ENCODE results near the gene FBXO42. TPM values are rescaled to one million over a fixed set of nuclear protein-coding genes. Genes with fewer than 3 reads are reported as not detected.
A peak's percentile ranks its signal among the peaks of the same experiment; 100 is the strongest.
"Not testable (repeated sequence)": the region's sequence is repeated elsewhere in the genome, so short reads cannot be mapped to it uniquely, and the experiment has no call there.

Gene FBXO42
- total RNA-seq, 1 donor from 2014 or later: 5.8 TPM

DNA sequence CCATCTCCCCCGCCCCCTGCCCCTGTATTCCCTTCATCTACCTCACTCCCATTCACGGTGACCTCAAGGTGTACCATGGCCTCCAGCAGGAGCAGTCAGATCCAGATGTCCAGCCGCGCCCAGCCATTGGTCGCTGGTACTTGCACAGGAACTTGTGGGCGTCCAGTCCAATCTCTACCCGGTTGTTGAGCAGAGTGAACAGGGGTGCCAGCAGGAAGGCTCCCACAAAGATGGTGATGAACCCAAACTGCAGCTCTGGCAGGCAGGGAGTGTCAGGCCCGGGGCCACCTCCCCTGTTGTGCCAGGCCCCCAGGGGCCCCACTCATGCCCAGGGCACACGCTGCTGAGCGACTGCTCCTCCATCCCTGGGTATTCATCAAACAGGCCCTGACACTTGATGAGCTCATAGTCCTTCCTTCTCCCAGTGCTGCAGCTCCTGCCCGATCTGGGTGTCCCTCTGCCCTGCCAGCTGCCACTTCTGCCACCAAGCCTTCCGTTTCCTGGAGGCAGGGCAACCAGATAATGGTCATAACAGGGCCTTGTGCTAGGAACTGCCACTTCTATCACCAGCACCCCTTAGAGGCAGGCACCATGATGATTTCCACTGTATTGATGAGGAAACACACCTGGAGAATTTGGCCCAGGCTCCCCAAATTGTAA, 134.1 kb downstream of the FBXO42 start:
- TF ChIP-seq, protein P1, sequence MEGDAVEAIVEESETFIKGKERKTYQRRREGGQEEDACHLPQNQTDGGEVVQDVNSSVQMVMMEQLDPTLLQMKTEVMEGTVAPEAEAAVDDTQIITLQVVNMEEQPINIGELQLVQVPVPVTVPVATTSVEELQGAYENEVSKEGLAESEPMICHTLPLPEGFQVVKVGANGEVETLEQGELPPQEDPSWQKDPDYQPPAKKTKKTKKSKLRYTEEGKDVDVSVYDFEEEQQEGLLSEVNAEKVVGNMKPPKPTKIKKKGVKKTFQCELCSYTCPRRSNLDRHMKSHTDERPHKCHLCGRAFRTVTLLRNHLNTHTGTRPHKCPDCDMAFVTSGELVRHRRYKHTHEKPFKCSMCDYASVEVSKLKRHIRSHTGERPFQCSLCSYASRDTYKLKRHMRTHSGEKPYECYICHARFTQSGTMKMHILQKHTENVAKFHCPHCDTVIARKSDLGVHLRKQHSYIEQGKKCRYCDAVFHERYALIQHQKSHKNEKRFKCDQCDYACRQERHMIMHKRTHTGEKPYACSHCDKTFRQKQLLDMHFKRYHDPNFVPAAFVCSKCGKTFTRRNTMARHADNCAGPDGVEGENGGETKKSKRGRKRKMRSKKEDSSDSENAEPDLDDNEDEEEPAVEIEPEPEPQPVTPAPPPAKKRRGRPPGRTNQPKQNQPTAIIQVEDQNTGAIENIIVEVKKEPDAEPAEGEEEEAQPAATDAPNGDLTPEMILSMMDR (conservative IDR thresholded peaks at IDR 0.05; ENCODE audit: low read depth, low read length): no peak
- H3K4me3 ChIP-seq (ENCODE audit: low read depth, low read length): no peak overlapping the region
- DNase-seq (ENCODE audit: low read depth): no peak

DNA sequence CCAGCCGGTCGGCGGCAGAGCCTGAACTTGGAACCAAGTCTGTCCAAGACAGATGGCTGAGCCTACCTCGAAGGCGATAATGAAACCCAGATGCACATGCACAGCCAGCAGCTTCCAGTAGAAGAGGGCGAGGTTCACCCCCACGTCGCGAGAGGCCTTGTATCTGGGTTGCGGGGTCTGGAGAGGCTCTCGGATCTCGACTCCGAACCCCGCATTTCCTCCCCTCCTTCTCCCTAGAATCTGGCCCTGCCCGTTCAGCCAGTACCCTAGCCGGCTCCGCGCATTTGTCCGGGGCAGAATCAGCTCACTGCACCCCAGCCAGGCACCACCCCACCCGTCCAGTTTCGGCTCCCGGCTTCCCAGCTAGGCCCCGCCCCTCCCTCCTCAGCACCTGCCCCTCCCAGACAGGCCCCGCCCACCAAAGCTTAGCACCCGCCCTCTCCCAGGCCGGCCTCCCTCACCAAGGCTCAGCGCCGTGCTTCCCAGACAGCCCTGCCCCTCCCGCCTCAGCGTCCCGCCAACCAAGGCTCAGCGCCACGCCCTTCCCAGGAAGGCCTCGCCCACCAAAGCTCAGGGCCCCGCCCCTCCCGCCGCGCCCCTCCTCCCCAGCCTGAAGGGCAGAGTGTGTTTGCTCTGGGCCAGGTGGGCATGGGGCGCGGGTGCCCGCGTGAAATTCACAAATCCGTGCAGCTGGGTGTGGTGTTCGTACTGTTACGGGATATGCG, 135.1 kb downstream of the FBXO42 start:
- peak; percentile 57 for DNase-seq (ENCODE audit: low read depth)
- H3K4me3 ChIP-seq (ENCODE audit: low read depth, low read length): peak overlapping the region; percentile 58
- TF ChIP-seq, protein P1 (conservative IDR thresholded peaks at IDR 0.05; ENCODE audit: low read depth, low read length): no peak

DNA sequence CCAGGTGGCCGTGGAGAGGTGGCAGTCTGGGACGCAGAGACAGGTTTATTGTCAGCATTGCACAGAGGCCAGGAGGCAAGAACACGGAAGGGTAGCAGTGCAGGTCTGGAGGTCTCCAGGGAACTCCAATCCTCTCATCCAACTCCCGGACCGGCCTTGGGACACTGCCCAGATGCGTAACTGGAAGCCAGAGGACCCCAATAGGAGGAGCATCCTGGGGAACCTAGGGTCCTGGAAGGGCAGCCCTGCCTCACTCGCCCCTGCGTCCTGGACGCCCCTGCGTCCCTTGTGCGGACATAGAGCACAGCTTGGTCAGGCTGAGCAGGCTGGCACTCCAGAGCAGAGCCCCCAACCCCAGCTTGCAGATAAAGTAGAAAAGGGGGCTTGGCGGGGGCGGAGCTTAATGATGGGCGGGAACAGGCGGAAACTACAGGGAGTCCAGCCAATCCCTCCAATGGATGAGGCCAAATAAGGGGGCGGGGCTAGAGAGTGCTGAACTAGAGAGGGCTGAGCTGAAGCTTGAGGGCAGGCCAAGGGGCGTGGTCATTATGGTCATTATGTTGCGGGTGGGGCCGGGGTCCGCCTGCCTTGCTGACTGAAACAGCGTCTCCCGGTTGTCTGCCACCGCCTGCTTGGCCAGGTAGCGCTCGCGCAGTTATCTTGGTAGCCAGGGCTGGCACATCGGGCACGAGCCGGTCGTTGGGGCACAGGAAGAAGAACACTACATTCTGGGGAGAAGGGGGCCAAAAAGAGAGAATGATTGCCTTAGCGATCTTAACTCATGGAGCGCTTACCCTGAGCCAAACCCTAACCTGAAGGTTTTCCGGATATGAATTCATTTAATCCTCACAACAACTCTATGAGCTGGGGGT, 136.2 kb downstream of the FBXO42 start:
- H3K4me3 ChIP-seq (ENCODE audit: low read depth, low read length): peak overlapping the region; percentile 58
- no peak for DNase-seq (ENCODE audit: low read depth)
- TF ChIP-seq, protein P1 (conservative IDR thresholded peaks at IDR 0.05; ENCODE audit: low read depth, low read length): no peak

DNA sequence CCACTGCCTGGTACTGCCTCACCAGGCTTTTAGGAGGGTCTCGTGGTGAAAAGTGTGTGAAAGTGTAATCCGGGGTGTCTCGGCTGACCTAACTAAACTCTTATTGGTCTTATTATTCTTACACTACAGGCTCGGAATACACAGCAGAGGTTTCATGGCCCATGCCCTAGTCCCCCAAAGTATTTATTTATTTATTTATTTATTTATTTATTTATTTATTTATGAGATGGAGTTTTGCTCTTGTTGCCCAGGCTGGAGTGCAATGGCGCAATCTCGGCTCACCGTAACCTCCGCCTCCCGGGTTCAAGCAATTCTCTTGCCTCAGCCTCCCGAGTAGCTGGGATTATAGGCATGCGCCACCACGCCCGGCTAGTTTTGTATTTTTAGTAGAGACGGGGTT, 137.0 kb downstream of the FBXO42 start:
- DNase-seq (ENCODE audit: low read depth); H3K4me3 ChIP-seq (ENCODE audit: low read depth, low read length): not testable (repeated sequence)

DNA sequence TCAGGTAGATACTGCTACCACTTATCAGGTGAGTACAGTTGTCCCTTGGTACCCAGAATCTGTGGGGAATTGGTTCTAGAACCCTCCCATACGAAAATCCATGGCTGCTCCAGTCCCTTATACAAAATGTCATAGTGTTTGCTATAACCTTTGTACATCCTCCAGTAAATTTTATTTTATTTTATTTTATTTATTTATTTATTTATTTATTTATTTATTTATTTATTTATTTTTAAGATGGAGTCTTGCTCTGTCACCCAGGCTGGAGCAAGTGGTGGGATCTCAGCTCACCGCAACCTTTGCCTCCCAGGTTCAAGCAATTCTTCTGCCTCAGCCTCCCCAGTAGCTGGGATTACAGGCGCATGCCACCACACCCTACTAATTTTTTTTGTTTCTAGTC, 138.7 kb downstream of the FBXO42 start:
- H3K4me3 ChIP-seq (ENCODE audit: low read depth, low read length); DNase-seq (ENCODE audit: low read depth): not testable (repeated sequence)

- TF ChIP-seq, protein P1 (conservative IDR thresholded peaks at IDR 0.05; ENCODE audit: low read depth, low read length): no peak
- no peak for DNase-seq (ENCODE audit: low read depth)
- no peak overlapping the region for H3K4me3 ChIP-seq (ENCODE audit: low read depth, low read length)
Measured at GRCh38 chr1:16213013-16213412, 139.3 kb downstream of the FBXO42 start.

DNA sequence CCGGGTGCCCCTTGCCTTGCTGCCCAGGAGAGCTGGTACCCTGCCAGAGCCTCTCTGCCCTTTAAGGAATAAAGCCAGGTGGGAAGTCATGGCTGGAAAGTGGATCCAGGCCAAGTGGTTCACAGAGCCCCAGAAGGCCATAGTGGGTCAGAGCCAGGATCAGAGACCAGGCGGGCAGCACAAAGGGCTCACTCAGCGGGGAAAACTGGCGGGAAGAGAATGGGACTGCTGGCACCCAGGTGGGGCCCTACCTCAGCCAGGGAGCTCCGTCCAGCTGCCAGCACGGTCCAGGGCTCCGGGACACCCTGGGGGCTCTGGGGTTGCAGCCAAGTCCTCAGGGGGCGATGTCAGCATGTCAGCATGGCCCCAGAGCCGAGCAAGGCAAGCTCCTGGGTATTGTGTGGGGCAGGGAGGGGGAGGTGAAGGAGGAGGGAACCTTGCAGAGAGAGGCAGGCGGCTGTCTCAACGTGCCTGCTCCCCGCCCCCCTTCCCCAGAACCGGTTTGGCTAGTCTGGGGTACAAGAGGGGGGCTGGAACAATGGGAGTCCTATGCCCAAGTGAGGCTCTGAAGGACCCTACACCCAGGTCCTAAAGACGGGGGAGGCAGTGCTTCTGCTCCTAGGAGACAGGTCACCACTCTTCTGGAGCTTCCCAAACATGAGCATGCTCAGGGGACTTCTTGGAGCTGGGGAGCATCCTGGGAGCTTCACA, 139.9 kb downstream of the FBXO42 start, which contains the start of gene ARHGEF19:
ARHGEF19 (minus strand) TSS at position 402 of the 711 bp plus-strand sequence. CDS start 3,598 bp downstream, outside the sequence.
- TF ChIP-seq, protein P1 (conservative IDR thresholded peaks at IDR 0.05; ENCODE audit: low read depth, low read length): no peak
- DNase-seq (ENCODE audit: low read depth): no peak
- H3K4me3 ChIP-seq (ENCODE audit: low read depth, low read length): no peak within 1 kb of the TSS
